ENCODE results near the gene ANKRD40.

Gene ANKRD40

GRCh38 chr17:50721194-50722010, 13.7 kb upstream of the ANKRD40 start:
- no peaks in the 10 kb centered on the region for H3K27me3 ChIP-seq (ENCODE audit: insufficient read depth, poor library complexity, severe bottlenecking)
- no peaks in the 10 kb centered on the region for H3K9me3 ChIP-seq (ENCODE audit: severe bottlenecking)
- H3K4me1 ChIP-seq (ENCODE audit: insufficient read depth, poor library complexity, severe bottlenecking), result peaks cover 18% of the 10 kb centered on the region
- H3K4me3 ChIP-seq (ENCODE audit: severe bottlenecking), result peak overlapping the region; percentile 61
- H3K36me3 ChIP-seq (ENCODE audit: low read depth), result peaks cover 36% of the 10 kb centered on the region
- ATAC-seq (ENCODE audit: low read depth), result no peak
- peak overlapping the region; percentile 75 for H3K27ac ChIP-seq (ENCODE audit: poor library complexity, severe bottlenecking)
- TF ChIP-seq CTCF (IDR thresholded peaks at IDR 0.05; ENCODE audit: poor library complexity, severe bottlenecking), result no peak
- DNase-seq (ENCODE audit: low spot score), result no peak

GRCh38 chr17:50719924-50720794, 12.4 kb upstream of the ANKRD40 start:
- Histone ChIP-seq H3K27me3 (ENCODE audit: insufficient read depth, poor library complexity, severe bottlenecking) (no peaks in the 10 kb centered on the region), H3K9me3 (ENCODE audit: severe bottlenecking) (no peaks in the 10 kb centered on the region), H3K4me3 (ENCODE audit: severe bottlenecking) (peak overlapping the region; percentile 61), H3K27ac (ENCODE audit: poor library complexity, severe bottlenecking) (peak overlapping the region; percentile 75), H3K36me3 (ENCODE audit: low read depth) (peaks cover 28% of the 10 kb centered on the region), H3K4me1 (ENCODE audit: insufficient read depth, poor library complexity, severe bottlenecking) (peaks cover 18% of the 10 kb centered on the region)
- DNase-seq (ENCODE audit: low spot score) (no peak), ATAC-seq (ENCODE audit: low read depth) (no peak)
- TF ChIP-seq CTCF (IDR thresholded peaks at IDR 0.05; ENCODE audit: poor library complexity, severe bottlenecking), result no peak

- H3K36me3 ChIP-seq (ENCODE audit: low read depth), result peaks cover 20% of the 10 kb centered on the region
- H3K9me3 ChIP-seq (ENCODE audit: severe bottlenecking), result no peaks in the 10 kb centered on the region
- ATAC-seq (ENCODE audit: low read depth) (peak; percentile 93), DNase-seq (ENCODE audit: low spot score) (peak; percentile 91)
- H3K4me3 ChIP-seq (ENCODE audit: severe bottlenecking), result peak within 1 kb of the TSS; percentile 61
- H3K4me1 ChIP-seq (ENCODE audit: insufficient read depth, poor library complexity, severe bottlenecking), result peaks cover 18% of the 10 kb centered on the region
- no peaks in the 10 kb centered on the region for H3K27me3 ChIP-seq (ENCODE audit: insufficient read depth, poor library complexity, severe bottlenecking)
- peak within 1 kb of the TSS; percentile 75 for H3K27ac ChIP-seq (ENCODE audit: poor library complexity, severe bottlenecking)
- TF ChIP-seq CTCF (IDR thresholded peaks at IDR 0.05; ENCODE audit: poor library complexity, severe bottlenecking), result no peak
These were observed 11.6 kb upstream of the ANKRD40 start, which contains the start of gene LUC7L3 for GRCh38 chr17:50719144-50719923. LUC7L3 (plus strand) TSS chr17:50719603; CDS start chr17:50719733, 130 bp downstream.

GRCh38 chr17:50715471-50715870, 7.8 kb upstream of the ANKRD40 start:
- TF ChIP-seq CTCF (IDR thresholded peaks at IDR 0.05; ENCODE audit: poor library complexity, severe bottlenecking), result no peak
- Histone ChIP-seq H3K9me3 (ENCODE audit: severe bottlenecking) (no peaks in the 10 kb centered on the region), H3K4me3 (ENCODE audit: severe bottlenecking) (no peak overlapping the region), H3K36me3 (ENCODE audit: low read depth) (peaks cover 2% of the 10 kb centered on the region; the same call in 1 of the 2 replicates), H3K27me3 (ENCODE audit: insufficient read depth, poor library complexity, severe bottlenecking) (no peaks in the 10 kb centered on the region), H3K27ac (ENCODE audit: poor library complexity, severe bottlenecking) (no peak overlapping the region), H3K4me1 (ENCODE audit: insufficient read depth, poor library complexity, severe bottlenecking) (peaks cover 3% of the 10 kb centered on the region)
- ATAC-seq (ENCODE audit: low read depth), result no peak
- no peak for DNase-seq (ENCODE audit: low spot score)

All from RWPE2 (cell line).